Measurements from ENCODE around the gene EFTUD2. TPM values are rescaled to one million over a fixed set of nuclear protein-coding genes. Genes with fewer than 3 reads are reported as not detected.
A peak's percentile ranks its signal among the peaks of the same experiment; 100 is the strongest.

EFTUD2 gene
- 201 and 220 TPM in 2 replicates for total RNA-seq

DNA sequence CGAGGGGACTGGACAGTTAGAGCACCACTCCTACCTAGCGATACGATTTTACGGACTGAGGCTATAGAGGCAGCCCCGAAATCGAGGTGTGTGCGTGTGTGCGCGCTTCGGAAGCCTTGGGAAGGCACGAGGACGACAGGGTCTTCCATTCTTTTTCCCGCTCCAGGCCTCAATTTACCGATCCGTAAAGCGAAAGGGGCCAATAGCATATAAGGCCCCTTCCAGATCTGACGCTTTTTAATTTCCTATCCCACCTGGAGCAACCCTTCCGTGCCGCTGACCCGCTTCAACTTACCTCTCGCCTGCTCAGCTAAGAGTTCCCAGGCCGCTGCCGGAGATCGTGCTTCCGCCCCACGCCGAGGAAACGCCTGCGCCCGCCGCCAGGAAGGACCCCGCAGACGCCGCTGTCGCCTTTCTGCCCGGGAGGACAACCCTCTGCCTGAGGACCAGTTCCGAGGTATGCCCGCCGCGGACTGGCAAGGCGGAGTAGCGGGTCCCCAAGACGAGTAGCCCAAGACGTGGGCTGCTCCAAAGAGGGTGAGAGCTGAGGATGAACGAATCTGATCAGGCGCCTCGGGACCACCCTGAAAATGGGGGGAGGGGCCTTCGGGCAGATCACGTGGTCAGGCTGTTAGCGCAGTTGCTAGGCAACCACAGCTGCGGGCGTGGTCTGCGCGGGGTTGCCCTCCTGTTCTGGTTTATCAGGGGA lies at the start of gene EFTUD2:
Gene EFTUD2, minus strand, starts transcription at position 372 of the 709 bp plus-strand sequence. CDS start 4,924 bp downstream, outside the sequence.

DNA sequence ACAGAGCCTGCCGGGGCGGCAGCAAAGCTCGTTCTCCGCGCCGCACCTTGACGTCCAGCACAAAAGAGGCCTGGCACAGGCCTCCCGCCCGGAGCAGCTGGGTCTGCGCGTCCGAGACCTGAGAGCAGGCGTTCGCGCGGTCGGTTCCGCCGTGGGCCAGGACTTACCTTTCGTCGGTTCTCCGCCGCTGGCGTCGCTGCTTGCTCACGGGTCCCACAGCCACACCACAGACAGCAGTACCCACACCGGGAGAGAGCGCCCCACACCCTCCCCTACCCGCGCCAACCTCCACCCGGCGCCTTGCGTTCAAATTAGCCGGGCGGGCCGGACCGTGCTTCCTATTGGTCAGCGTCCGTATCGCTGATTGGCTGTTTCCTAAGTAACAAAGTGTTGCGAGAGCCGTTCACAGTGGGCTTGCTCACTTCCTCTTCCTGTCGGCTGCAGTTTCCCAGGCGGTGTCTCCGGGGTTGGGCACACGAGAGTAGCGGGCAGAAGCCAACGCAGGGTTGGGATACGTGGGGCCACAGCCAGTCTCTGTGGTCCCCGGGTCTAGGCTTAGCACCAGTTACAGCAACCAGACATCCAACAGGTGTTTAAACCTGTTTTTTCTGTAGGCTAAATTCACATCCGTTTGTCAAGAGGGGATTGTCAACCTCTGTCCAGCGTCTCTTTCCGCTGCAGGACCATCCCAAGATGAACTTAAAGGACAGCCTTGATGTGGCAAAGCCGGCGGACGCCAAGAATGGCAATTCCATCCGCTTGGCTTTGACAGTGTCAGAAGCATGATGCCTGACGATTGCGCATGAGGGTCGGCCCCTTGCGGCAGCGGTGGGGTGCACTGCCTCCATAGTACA lies 48.4 kb upstream of the EFTUD2 start, which contains the start of gene KIF18B:
Gene KIF18B, minus strand, starts transcription at position 313 of the 854 bp plus-strand sequence. CDS start 11,429 bp downstream, outside the sequence.

DNA sequence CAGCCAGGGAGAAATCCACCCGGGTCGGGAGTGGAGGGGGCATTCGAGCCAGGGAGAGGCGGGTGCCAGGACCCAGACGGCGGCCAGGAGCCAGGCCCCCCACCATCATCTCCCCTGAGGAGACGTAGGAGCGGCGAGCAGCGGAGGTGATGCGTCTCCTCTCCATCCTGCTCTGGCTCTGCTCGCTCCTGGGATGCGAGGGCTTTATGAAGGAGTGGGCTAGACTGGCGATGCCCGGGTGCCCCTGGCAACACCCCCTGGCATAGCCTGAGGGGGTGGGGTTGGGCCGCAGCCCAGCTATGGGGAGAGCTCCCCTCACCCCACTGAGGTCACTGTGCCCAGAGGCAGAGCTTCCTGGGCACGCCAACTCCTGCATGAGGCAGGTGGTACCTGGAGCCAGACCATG lies 16.1 kb upstream of the EFTUD2 start, which contains the start of gene GFAP:
Gene GFAP, minus strand, starts transcription at position 180 of the 406 bp plus-strand sequence. Its CDS starts 14 bp downstream, at position 166.

DNA sequence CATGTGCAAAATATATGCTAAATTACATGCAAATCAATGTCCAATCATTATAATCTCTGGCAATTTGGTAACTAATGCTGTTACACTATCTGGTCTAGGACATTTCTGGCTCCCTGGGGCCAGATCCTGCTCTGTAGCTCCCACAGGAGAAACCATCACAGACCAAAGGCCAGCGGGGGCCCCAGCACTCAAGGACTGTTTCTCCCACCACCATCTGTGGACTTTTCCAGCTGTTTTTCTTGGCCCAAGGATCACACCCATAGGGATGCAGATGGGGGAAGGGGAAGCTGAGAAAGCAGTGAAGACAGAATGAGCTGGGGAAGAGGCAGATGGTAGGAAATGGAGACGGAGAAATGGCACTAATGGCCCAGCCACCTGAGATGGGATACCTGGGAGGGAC lies 51.7 kb downstream of the EFTUD2 start, which contains the start of gene HIGD1B:
Gene HIGD1B, plus strand, starts transcription at position 298 of the 400 bp plus-strand sequence. CDS start 270 bp downstream, outside the sequence.

DNA sequence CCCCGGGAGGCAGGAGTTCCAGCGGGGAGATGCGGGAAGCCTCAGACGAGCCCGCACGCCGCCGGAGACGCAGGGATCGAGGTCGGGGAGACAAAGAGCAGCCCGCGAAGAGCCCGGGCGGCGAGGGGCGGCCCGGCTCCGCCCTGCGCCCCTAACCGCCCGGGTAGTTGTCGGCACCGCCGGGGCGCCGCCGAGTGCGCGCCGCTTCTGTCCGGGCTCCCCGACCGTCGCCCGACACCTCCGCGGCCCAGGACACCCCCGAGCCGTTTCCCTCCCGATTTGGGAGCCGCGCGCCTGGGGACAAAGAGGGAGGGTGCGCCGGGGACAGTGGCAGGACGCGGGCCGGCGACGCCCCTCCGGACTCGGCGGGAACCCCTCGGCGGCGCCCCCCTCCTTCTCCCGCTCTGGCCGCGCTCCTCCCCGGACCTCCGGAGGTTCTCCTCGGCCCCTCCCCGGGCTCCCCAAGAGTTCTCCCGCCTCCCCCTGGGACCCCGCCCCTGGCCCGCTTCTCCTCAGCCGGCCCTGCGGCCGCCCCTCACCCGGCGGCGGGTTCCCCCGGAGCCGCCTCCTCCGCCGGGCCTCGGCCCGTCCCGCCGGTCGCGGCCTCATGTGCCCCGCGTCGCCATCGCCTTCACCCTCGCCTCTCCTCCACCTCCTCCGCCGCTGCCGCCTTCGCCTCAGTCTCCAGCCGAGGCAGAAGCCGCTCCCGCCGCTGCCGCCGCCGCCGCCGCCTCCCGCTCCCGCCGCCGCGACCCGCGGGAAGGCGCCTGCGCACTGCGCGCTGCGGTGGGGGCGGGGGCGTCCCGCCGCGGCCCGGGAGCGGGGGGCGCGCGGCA lies 69.5 kb downstream of the EFTUD2 start, which contains the start of gene GJC1:
Gene GJC1, minus strand, starts transcription at position 765 of the 836 bp plus-strand sequence. CDS start 24,470 bp downstream, outside the sequence.

Small RNA genes within 50 kb of the gene (small RNA-seq; reads per million reads assigned to genes)
- gene CCDC103 (not detected), gene MIR6783 (4.5 reads per million, percentile 78 among the genes with 10 or more reads in this experiment), gene RN7SL405P (not detected)

Other genes with a start within 250 kb of the EFTUD2 start
- gene MEIOC, start 243.0 kb downstream of the EFTUD2 start, total RNA-seq = 0.07 TPM in 1 of 2 replicates, not detected in the other
- 49.9 and 51.9 TPM in 2 replicates for gene CCDC43, start 209.7 kb downstream of the EFTUD2 start, total RNA-seq
- gene DBF4B, start 190.8 kb downstream of the EFTUD2 start, total RNA-seq = 9.2 and 14.9 TPM in 2 replicates
- gene ADAM11, start 140.5 kb downstream of the EFTUD2 start, total RNA-seq = 0.13 and 0.22 TPM in 2 replicates
- 10.2 and 15.7 TPM in 2 replicates for gene GJC1, start 69.2 kb downstream of the EFTUD2 start, total RNA-seq
- not detected in 2 replicates for gene HIGD1B, start 51.6 kb downstream of the EFTUD2 start, total RNA-seq
- gene GFAP, start 16.1 kb upstream of the EFTUD2 start, total RNA-seq = 0.14 and 0.27 TPM in 2 replicates
- gene KIF18B, start 48.3 kb upstream of the EFTUD2 start, total RNA-seq = 12.0 and 22.3 TPM in 2 replicates
- 0.13 TPM in 1 of 2 replicates, not detected in the other for gene C1QL1, start 68.9 kb upstream of the EFTUD2 start, total RNA-seq
- 29.0 and 29.1 TPM in 2 replicates for gene DCAKD, start 152.2 kb upstream of the EFTUD2 start, total RNA-seq
- gene NMT1, start 161.9 kb upstream of the EFTUD2 start, total RNA-seq = 75.4 and 84.6 TPM in 2 replicates
- gene PLCD3, start 233.1 kb upstream of the EFTUD2 start, total RNA-seq = 27.7 and 31.0 TPM in 2 replicates
- 2.7 and 6.7 TPM in 2 replicates for gene ACBD4, start 236.2 kb upstream of the EFTUD2 start, total RNA-seq
- 10.4 and 10.8 TPM in 2 replicates for gene HEXIM1, start 249.0 kb upstream of the EFTUD2 start, total RNA-seq

Measured in thoracic aorta endothelial cell (primary cell).